Muscle of leg (tissue), 11 donors: ENCODE measurements around the gene PLEKHA5. TPM values are rescaled to one million over a fixed set of nuclear protein-coding genes. Genes with fewer than 3 reads are reported as not detected.
A peak's percentile ranks its signal among the peaks of the same experiment; 100 is the strongest.

Experiments used
- DNase-seq: peaks from one replicate; pipeline ENCODE4 v3.0.0; 2013
- H3K27ac ChIP-seq: one replicate; pipeline ENCODE4 v1.5.1; 2013; ENCODE audit warnings: mild to moderate bottlenecking, low read length, control low read depth
- H3K27me3 ChIP-seq: one replicate; pipeline ENCODE4 v1.6.1; 2013; ENCODE audit warnings: low read length; ENCODE audit not compliant: control insufficient read depth, insufficient read depth
- H3K36me3 ChIP-seq: one replicate; pipeline ENCODE4 v1.6.1; 2013; ENCODE audit warnings: low read length; ENCODE audit not compliant: control insufficient read depth, insufficient read depth
- H3K4me1 ChIP-seq: one replicate; pipeline ENCODE4 v1.6.1; 2013; ENCODE audit warnings: low read length; ENCODE audit not compliant: control insufficient read depth, insufficient read depth
- H3K4me3 ChIP-seq: one replicate; pipeline ENCODE4 v1.5.1; 2013; ENCODE audit warnings: low read length, control low read depth
- H3K9me3 ChIP-seq: replicated peaks from 2 replicates; pipeline ENCODE4 v1.6.1; 2013; ENCODE audit warnings: low read depth, low read length; ENCODE audit not compliant: control insufficient read depth
- WGBS: methylation state at CpG from one replicate; pipeline ENCODE4 v1.1.5; 2013; ENCODE audit warnings: missing lambda C conversion rate; ENCODE audit not compliant: insufficient coverage; 5-methylcytosine and 5-hydroxymethylcytosine counted together
- polyA plus RNA-seq, 8 donors: library from polyadenylated mRNA; unstranded; fragments of 120-200 nt; gene quantifications; one replicate each; pipeline versions ENCODE4 v1.2.1 to v1.2.3, GENCODE V29; 2013; ENCODE audit warnings: inconsistent platforms in 1 of 8, low replicate concordance in 1 of 8; ENCODE audit not compliant: insufficient read length in 8 of 8, insufficient read depth in 1 of 8
- total RNA-seq: library from RNA; stranded (reverse); fragments of 120-200 nt; gene quantifications from one replicate; pipeline ENCODE4 v1.2.4, GENCODE V29; 2013

PLEKHA5 gene
- total and polyA plus RNA-seq, 9 donors: 13.2 to 24.6 (median 17.1) TPM

DNA sequence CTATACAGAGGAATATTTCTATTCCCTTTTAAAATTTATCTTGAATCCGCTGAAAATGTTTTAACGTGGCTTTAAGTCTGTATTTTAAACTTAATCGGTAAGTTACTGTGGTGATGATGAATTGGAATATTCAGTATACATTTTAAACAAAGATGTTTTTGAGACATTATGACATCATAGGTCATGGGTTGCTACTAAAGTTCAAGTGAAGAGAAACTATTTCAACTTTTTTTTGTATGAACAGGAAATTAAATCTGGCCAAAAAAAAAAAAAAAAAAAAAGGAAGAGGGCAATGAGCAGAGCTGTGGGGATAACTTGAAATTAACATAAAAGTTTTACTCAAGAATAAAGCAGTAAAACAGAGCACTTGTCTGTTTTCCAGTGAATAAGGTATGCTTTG, 109.0 kb downstream of the PLEKHA5 start:
- DNase-seq: no peak
- Histone ChIP-seq H3K27ac (no peak overlapping the region), H3K27me3 (no peaks in the 10 kb centered on the region), H3K36me3 (no peaks in the 10 kb centered on the region), H3K4me1 (peaks cover 5% of the 10 kb centered on the region), H3K9me3 (no peaks in the 10 kb centered on the region), H3K4me3 (no peak overlapping the region)
- no CpG with 5 or more reads among the region's 3 CpGs for WGBS

GRCh38 chr12:19239102-19239501, 109.6 kb downstream of the PLEKHA5 start:
- Histone ChIP-seq H3K27ac (no peak overlapping the region), H3K4me1 (peaks cover 4% of the 10 kb centered on the region), H3K9me3 (no peaks in the 10 kb centered on the region), H3K27me3 (no peaks in the 10 kb centered on the region), H3K36me3 (no peaks in the 10 kb centered on the region), H3K4me3 (no peak overlapping the region)
- 43% methylated on average over 1 of the region's 5 CpGs for WGBS
- DNase-seq: no peak

DNA sequence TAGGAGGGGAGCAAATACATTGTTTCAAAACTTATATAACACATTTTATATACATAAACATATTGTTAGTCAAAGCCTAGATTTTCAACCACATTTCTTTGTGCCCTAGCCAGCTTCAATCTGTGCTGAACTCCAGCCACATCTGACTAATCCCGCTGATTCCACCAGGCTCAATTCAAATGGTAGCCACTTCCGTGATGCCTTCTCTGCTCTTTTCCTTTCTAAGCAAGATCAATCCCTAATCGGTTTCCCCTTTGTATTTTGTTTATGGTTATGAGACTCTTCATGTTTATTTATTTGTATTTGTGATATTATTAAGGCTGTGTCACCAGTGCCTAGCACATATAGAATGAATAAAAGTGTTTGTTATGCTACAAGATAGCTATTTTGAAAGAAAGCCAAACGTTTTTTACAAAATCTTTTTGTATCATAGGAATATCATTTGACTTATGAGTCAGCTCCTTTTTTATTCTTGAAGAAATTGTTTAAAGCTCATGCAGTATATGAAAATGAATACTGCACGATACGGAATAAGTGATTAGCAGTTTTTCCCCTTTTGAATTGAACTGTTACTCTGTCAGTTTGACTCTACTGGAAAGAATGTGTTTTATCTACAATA, 110.2 kb downstream of the PLEKHA5 start:
- H3K9me3 ChIP-seq: no peaks in the 10 kb centered on the region
- no peak overlapping the region for H3K27ac ChIP-seq
- no peak for DNase-seq
- H3K4me3 ChIP-seq: no peak overlapping the region
- no peaks in the 10 kb centered on the region for H3K36me3 ChIP-seq
- no CpG with 5 or more reads among the region's 6 CpGs for WGBS
- H3K4me1 ChIP-seq: peaks cover 2% of the 10 kb centered on the region
- no peaks in the 10 kb centered on the region for H3K27me3 ChIP-seq

DNA sequence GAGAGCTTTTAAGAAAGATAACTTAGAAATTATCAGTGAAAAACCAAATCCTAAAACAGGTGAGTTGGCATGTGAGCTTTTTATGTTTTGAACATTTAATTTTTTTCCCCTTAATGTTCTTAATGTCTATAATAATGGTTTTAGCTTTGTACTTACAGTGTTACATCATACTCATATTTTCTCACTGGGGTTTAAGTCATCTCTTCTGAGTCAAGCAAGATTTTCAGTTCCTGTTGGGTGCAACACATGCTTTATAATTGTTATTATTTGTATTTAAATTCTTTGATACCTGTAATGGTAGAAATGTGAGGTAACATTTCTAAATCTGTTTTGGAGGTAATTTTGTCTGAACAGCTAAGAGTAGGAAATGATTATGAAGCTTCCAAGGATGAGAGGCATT, 113.0 kb downstream of the PLEKHA5 start:
- no peak for DNase-seq
- H3K9me3 ChIP-seq: no peaks in the 10 kb centered on the region
- H3K36me3 ChIP-seq: no peaks in the 10 kb centered on the region
- H3K4me1 ChIP-seq: no peaks in the 10 kb centered on the region
- no peaks in the 10 kb centered on the region for H3K27me3 ChIP-seq
- H3K4me3 ChIP-seq: no peak overlapping the region
- no peak overlapping the region for H3K27ac ChIP-seq

- Histone ChIP-seq H3K27me3 (no peaks in the 10 kb centered on the region), H3K27ac (no peak overlapping the region), H3K4me3 (no peak overlapping the region), H3K4me1 (no peaks in the 10 kb centered on the region), H3K36me3 (no peaks in the 10 kb centered on the region), H3K9me3 (no peaks in the 10 kb centered on the region)
- no CpG with 5 or more reads among the region's 2 CpGs for WGBS
- peak; percentile 10 for DNase-seq
Measured at GRCh38 chr12:19243551-19243950, 114.0 kb downstream of the PLEKHA5 start.

DNA sequence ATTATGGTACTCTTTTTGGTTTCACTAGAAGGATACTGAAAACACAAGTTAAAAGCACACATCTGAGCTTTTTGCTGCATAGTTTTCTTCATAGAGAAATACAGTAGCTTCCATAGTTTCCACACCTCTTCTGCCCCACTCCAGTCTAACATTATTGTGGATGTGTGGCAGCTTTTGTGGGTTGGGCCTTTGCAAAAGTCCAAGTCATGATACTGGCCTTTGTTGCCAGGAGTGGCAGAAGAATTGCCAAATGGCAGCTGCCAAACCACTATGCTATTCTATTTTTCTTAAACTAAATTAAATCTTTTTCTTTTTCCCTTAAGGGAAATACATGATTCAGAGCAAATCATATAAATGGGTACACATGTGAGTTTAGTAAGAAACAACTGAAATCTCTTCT, 114.8 kb downstream of the PLEKHA5 start:
- Histone ChIP-seq H3K27me3 (no peaks in the 10 kb centered on the region), H3K27ac (no peak overlapping the region), H3K4me3 (no peak overlapping the region), H3K36me3 (no peaks in the 10 kb centered on the region), H3K4me1 (no peaks in the 10 kb centered on the region), H3K9me3 (no peaks in the 10 kb centered on the region)
- DNase-seq: peak; percentile 10

- H3K9me3 ChIP-seq: no peaks in the 10 kb centered on the region
- H3K4me3 ChIP-seq: no peak overlapping the region
- peak; percentile 25 for DNase-seq
- H3K36me3 ChIP-seq: no peaks in the 10 kb centered on the region
- no peaks in the 10 kb centered on the region for H3K27me3 ChIP-seq
- no peak overlapping the region for H3K27ac ChIP-seq
- WGBS: no CpG with 5 or more reads among the region's 4 CpGs
- no peaks in the 10 kb centered on the region for H3K4me1 ChIP-seq
Measured at GRCh38 chr12:19245106-19245505, 115.6 kb downstream of the PLEKHA5 start.

- DNase-seq: no peak
- Histone ChIP-seq H3K9me3 (no peaks in the 10 kb centered on the region), H3K27ac (no peak overlapping the region), H3K4me1 (no peaks in the 10 kb centered on the region), H3K36me3 (no peaks in the 10 kb centered on the region), H3K27me3 (no peaks in the 10 kb centered on the region), H3K4me3 (no peak overlapping the region)
- no CpG with 5 or more reads among the region's 7 CpGs for WGBS
Measured at GRCh38 chr12:19245666-19246065, 116.1 kb downstream of the PLEKHA5 start.

DNA sequence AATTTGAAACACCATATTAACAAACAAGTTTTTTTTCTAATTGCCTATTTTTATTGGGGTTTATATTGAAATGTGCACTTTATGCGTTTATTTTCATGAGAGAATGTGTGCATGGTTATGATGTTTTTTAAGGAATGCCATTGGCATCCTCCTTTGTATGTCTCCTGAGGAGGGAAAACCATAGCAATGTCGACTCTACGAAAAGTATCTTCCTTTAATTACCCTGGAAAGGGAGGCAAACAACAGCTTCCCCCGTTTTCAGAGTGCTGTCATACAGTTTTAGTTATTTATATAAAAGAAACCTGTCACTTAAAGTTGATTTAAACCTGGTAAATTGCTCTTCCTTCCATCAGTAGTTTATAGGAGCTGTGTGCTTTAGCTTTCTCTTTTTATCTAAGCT, 117.4 kb downstream of the PLEKHA5 start:
- Histone ChIP-seq H3K27me3 (no peaks in the 10 kb centered on the region), H3K4me3 (no peak overlapping the region), H3K36me3 (no peaks in the 10 kb centered on the region), H3K9me3 (no peaks in the 10 kb centered on the region), H3K27ac (no peak overlapping the region), H3K4me1 (no peaks in the 10 kb centered on the region)
- DNase-seq: no peak
- no CpG with 5 or more reads among the region's 4 CpGs for WGBS

- H3K4me1 ChIP-seq: no peaks in the 10 kb centered on the region
- no peak overlapping the region for H3K27ac ChIP-seq
- no peaks in the 10 kb centered on the region for H3K9me3 ChIP-seq
- WGBS: no CpG with 5 or more reads among the region's 3 CpGs
- no peaks in the 10 kb centered on the region for H3K36me3 ChIP-seq
- H3K4me3 ChIP-seq: no peak overlapping the region
- H3K27me3 ChIP-seq: no peaks in the 10 kb centered on the region
- DNase-seq: no peak
Measured at GRCh38 chr12:19248929-19249602, 119.5 kb downstream of the PLEKHA5 start.
